HFF-Myc (cell line): ENCODE data around the gene MINDY3.
"Not testable (repeated sequence)": the region's sequence is repeated elsewhere in the genome, so short reads cannot be mapped to it uniquely, and the experiment has no call there.

Experiments
- DNase-seq: peaks from one replicate; pipeline ENCODE4 v3.0.0-alpha.2; 2011; ENCODE audit warnings: low read depth; ENCODE audit errors: extremely low read depth
- H3K4me3 ChIP-seq: replicated peaks from 2 replicates; pipeline ENCODE4 v1.5.1; 2011; ENCODE audit warnings: low read depth, mild to moderate bottlenecking, control low read depth, low read length
- TF ChIP-seq, protein P1 (sequence below): IDR thresholded peaks from 2 replicates; pipeline ENCODE4 v1.5.1; 2012; ENCODE audit warnings: mild to moderate bottlenecking, low read depth, low read length, control low read depth; ENCODE audit errors: missing control alignments

Gene MINDY3

DNA sequence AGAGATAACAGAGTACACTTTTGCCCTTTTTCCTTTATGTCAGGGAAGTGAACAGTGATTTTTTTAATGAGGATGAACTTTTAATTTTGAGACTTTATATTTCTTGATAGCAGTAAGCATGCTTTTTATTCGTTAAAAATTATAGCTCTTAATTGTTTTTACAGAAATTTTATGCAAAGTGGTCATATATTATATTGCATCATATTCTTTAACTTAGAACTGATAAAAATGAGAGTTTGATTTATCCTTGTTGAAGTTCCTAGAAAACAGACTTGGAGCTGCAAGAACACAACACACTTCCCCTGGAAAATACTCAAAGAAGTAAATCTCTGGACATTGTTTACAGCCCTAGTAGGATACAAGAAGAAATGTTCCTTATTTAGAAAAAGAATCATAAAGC, 21.2 kb upstream of the MINDY3 start:
- no peak for DNase-seq
- no peak overlapping the region for H3K4me3 ChIP-seq
- TF ChIP-seq, protein P1, sequence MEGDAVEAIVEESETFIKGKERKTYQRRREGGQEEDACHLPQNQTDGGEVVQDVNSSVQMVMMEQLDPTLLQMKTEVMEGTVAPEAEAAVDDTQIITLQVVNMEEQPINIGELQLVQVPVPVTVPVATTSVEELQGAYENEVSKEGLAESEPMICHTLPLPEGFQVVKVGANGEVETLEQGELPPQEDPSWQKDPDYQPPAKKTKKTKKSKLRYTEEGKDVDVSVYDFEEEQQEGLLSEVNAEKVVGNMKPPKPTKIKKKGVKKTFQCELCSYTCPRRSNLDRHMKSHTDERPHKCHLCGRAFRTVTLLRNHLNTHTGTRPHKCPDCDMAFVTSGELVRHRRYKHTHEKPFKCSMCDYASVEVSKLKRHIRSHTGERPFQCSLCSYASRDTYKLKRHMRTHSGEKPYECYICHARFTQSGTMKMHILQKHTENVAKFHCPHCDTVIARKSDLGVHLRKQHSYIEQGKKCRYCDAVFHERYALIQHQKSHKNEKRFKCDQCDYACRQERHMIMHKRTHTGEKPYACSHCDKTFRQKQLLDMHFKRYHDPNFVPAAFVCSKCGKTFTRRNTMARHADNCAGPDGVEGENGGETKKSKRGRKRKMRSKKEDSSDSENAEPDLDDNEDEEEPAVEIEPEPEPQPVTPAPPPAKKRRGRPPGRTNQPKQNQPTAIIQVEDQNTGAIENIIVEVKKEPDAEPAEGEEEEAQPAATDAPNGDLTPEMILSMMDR = no peak

DNA sequence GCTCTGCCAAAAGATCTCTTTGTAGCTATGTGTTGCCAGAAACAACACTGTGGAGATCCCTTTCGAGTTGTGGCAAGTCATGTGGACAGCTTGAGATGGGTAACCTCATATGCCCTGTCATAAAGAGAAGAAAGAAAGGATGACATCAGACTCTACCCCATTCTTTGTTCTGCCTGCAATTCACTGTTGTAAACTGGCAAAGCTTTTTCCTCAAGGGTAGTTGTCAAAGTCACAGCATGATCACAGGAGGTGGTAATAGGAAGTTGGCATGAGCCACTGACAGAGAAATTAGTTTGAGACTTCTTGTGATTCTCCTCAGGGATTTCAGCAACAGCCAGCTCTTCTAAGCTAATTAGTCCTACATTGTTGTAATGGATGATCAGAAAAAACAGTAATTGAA, 19.4 kb upstream of the MINDY3 start:
- TF ChIP-seq, protein P1 = no peak
- H3K4me3 ChIP-seq = no peak overlapping the region
- no peak for DNase-seq

DNA sequence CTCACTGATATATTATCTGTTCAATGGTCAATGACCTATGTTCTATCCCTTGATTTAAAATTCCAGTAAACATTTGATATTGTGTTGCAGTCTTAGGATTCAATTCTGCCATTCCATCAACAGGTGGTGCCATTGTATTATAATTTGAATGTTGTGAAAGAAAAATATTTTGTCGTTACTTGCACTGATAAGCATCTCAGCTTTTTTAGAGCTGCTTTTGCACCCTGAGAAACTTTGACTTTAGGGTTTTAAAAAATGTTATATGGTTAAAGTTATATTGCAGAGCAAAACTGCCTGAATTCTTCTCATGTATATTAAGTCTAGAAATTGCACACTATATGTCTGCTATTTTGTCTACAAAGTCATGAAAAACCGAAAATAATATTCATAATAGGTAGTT, 18.8 kb upstream of the MINDY3 start:
- DNase-seq = no peak
- TF ChIP-seq, protein P1 = peak; percentile 37
- no peak overlapping the region for H3K4me3 ChIP-seq

DNA sequence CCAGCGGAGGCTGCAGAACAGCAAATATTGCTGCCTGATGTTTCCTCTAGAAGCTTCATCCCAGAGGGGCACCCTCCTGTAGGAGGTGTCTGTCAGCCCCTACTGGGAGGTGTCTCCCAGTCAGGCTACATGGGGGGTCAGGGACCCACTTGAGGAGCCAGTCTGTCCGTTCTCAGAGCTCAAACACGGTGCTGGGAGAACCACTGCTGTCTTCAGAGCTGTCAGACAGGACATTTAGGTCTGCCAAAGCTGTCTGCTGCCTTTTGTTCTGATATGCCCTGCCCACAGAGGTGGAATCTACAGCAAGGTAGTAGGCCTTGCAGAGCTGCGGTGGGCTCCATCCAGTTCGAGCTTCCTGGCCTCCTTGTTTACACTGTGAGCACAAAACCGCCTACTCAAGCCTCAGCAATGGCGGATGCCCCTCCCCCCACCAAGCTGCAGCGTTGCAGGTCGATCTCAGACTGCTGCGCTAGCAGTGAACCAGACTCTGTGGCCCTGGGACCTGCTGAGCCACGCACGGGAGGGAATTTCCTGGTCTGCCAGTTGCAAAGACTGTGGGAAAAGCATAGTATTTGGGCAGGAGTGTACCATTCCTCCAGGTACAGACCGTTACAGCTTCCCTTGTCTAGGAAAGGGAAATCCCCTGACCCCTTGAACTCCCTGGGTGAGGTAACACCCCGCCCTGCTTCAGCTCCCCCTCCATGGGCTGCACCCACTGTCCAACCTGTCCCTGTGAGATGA, 17.7 kb upstream of the MINDY3 start:
- DNase-seq = no peak
- TF ChIP-seq, protein P1 = no peak
- H3K4me3 ChIP-seq = no peak overlapping the region

DNA sequence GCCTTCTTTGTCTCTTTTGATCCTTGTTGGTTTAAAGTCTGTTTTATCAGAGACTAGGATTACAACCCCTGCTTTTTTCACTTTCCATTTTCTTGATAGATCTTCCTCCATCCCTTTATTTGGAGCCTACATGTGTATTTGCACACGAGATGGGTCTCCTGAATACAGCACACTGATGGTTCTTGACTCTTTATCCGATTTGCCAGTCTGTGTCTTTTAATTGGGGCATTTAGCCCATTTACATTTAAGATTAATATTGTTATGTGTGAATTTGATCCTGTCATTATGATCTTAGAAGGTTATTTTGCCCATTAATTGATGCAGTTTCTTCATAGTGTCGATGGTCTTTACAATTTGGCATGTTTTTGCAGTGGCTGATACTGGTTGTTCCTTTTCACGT, 16.0 kb upstream of the MINDY3 start:
- H3K4me3 ChIP-seq, DNase-seq: not testable (repeated sequence)

DNA sequence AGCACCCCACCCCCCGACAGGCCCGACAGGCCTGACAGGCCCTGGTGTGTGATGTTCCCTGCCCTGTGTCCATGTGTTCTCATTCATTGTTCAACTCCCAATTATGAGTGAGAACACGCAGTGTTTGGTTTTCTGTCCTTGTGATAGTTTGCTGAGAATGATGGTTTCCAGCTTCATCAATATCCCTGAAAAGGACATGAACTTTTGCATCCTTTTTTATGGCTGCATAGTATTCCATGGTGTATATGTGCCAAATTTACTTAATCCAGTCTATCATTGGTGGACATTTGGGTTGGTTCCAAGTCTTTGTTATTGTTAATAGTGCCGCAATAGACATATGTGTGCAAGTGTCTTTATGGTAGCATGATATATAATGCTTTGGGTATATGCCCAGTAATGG, 12.3 kb upstream of the MINDY3 start:
- H3K4me3 ChIP-seq, DNase-seq: not testable (repeated sequence)

DNA sequence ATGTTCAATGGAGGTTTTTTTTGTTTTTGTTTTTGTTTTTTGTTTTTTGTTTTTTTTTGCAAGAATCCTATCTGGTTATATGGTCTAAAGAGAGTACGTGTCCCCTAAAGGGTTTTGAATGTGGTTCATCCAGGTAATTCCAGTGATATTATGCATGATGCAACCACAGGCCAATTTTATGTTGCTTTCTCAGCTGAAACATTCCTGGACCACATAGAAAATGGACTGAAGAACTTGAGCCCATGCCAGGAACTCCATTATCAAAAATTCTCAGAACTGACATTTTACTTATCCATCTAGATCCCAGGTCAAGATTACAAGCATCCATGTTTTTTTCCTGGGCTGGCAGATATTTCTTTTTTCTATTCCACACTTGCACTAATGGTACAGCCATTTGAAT, 11.5 kb upstream of the MINDY3 start:
- no peak for DNase-seq
- H3K4me3 ChIP-seq = no peak overlapping the region
- TF ChIP-seq, protein P1 = no peak

DNA sequence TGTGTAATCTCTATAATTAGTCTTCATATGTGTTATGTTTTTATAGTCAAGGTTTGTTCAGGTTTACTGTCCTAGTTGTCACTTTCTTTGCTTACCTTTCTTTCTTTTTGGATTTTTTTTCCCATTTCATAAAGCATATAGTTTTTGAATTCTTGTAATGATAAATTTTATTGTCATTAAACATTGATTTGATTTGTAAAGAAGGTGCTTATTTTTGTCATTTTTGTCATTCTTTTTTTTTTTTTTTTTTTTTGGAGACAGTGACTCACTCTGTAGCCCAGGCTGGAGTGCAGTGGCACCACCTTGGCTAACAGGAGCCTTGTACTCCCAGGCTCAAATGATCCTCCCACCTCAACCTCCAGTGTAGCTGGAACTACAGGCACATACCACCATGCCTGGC, 9.6 kb upstream of the MINDY3 start:
- TF ChIP-seq, protein P1 = no peak

More for the DNA sequence above, 9.6 kb upstream of the MINDY3 start:
- DNase-seq = no peak
- H3K4me3 ChIP-seq = no peak overlapping the region
